Kidney (tissue), 14 donors: ENCODE measurements around the gene TMEM63B. TPM values are rescaled to one million over a fixed set of nuclear protein-coding genes. Genes with fewer than 3 reads are reported as not detected.

ENCODE experiments used
- DNase-seq, 5 donors: peaks; one replicate each; pipeline ENCODE4 v3.0.0-alpha.2; 2013 to 2020
- FAIRE-seq: peaks from 2 replicates; lab custom pipeline; 2012; peaks lifted over from hg19 to GRCh38; lab: Jason Lieb, UNC
- H3K27ac ChIP-seq, 2 donors: one replicate each; pipeline ENCODE4 v1.7.0; 2013; ENCODE audit warnings: low read depth in 2 of 2, low read length in 2 of 2, inconsistent platforms in 1 of 2
- H3K27me3 ChIP-seq: one replicate; pipeline ENCODE4 v1.7.1; 2013; ENCODE audit warnings: low read length, inconsistent platforms; ENCODE audit not compliant: control insufficient read depth, insufficient read depth
- H3K36me3 ChIP-seq, 3 donors: one replicate each; pipeline versions ENCODE4 v1.7.0 to v1.7.1; 2013; ENCODE audit warnings: low read length in 3 of 3, control low read depth in 1 of 3, inconsistent platforms in 1 of 3; ENCODE audit not compliant: insufficient read depth in 3 of 3, control insufficient read depth in 2 of 3
- H3K4me1 ChIP-seq, 3 donors: one replicate each; pipeline versions ENCODE4 v1.7.0 to v1.7.1; 2013; ENCODE audit warnings: low read length in 3 of 3, inconsistent platforms in 1 of 3, low read depth in 1 of 3; ENCODE audit not compliant: control insufficient read depth in 2 of 3, insufficient read depth in 2 of 3
- H3K4me3 ChIP-seq, 3 donors: one replicate each; pipeline versions ENCODE4 v1.7.0 to v1.8.1; 2013; ENCODE audit warnings: low read length in 3 of 3, control low read depth in 1 of 3, inconsistent platforms in 1 of 3
- H3K9ac ChIP-seq, 3 donors: one replicate each; pipeline versions ENCODE4 v1.7.0 to v1.7.1; 2013; ENCODE audit warnings: low read length in 3 of 3, control low read depth in 1 of 3, inconsistent platforms in 1 of 3
- H3K9me3 ChIP-seq, 3 donors: one replicate each; pipeline versions ENCODE4 v1.7.0 to v1.7.1; 2013; ENCODE audit warnings: low read length in 3 of 3, control low read depth in 1 of 3, inconsistent platforms in 1 of 3; ENCODE audit not compliant: control insufficient read depth in 2 of 3, insufficient read depth in 1 of 3
- CTCF ChIP-seq: IDR thresholded peaks from 3 replicates; pipeline ENCODE4 v1.5.1; 2012; ENCODE audit warnings: mild to moderate bottlenecking, moderate library complexity, borderline replicate concordance; ENCODE audit not compliant: insufficient read depth; ENCODE audit errors: extremely low read depth
- intact Hi-C: fragments of 100-400 bp; cut with DNase I; formaldehyde crosslinking; loops from one replicate; pipeline ENCODE4 v1.11.1; 2022
- polyA plus RNA-seq: library from polyadenylated mRNA; stranded (reverse); fragments of 350-450 nt; fragmentation: Illumina TruSeq; extraction: RNeasy Lipid Tissue Mini Kit (QIAGEN cat#74804); gene quantifications from one replicate; pipeline ENCODE4 v1.2.3, GENCODE V29; 2014; ENCODE audit warnings: low read depth, low replicate concordance; ENCODE audit not compliant: insufficient read depth
- total RNA-seq: library from RNA; stranded (reverse); fragmentation: NEBNext Ultra II Directional; extraction: Animal tissue kit (Norgen Biotek cat#: 25700); gene quantifications from one replicate; pipeline ENCODE4 v1.2.1, GENCODE V29; 2021
- donor health status: control.
- donor health status: control.
- donor health status: control.
- donor health status: control.
- donor health status: control.
- donor health status: DM: yes; HTN: yes; CAD: no.
- donor health status: Normal renal cell carcinoma (clear cell type).

The TMEM63B gene
- total and polyA plus RNA-seq, 2 donors from 2014 or later, result 18.2 to 27.3 TPM

GRCh38 chr6:44133003-44133931 lies 5.9 kb downstream of the TMEM63B start:
- TF ChIP-seq CTCF, result no peak
- DNase-seq, result peak in 4 of 5 donors; percentile 69 to 81 (median 74)
- Histone ChIP-seq H3K36me3 (peaks cover 0 to 8% (median 3%) of the 10 kb centered on the region in 3 donors), H3K4me3 (no peak overlapping the region), H3K27me3 (no peaks in the 10 kb centered on the region), H3K9ac (no peak overlapping the region), H3K27ac (no peak overlapping the region), H3K4me1 (peaks cover 0 to 5% (median 0%) of the 10 kb centered on the region in 3 donors), H3K9me3 (no peaks in the 10 kb centered on the region)
- no peak for FAIRE-seq
- intact Hi-C loops, result no loop called here

DNA sequence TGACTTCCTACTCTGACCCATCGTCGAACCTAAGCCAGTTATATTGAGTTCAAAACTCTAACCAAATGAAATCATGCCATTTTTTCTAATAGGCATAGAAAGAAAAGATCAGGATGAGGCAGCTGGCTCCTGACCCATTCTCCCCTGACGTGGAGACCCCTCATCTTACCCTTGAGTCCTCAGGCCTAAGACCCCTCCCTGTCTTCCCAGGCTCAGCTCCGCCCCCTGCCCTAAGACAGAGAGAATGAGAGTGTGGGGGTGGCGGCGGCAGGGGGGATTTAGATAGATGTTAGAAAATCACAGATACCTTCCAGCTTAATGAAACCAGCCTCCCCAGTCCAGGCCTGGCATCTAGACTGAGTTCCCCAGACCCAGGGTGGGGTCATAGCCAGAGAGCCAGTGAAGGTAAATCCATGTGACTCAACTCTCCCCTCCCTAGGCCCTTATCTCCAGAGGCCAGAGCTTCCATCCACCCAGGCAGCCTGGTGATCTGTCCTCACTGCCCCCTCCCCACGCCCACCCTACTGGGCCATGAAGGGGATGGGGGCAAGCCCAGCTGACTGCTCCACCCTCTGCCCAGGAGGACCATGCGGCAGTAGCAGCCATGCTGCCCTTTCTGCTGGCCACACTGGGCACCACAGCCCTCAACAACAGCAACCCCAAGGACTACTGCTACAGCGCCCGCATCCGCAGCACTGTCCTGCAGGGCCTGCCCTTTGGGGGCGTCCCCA lies 6.8 kb downstream of the TMEM63B start:
- no peaks in the 10 kb centered on the region for H3K9me3 ChIP-seq
- H3K9ac ChIP-seq, result no peak overlapping the region
- no peak for DNase-seq
- FAIRE-seq, result no peak
- H3K27me3 ChIP-seq, result no peaks in the 10 kb centered on the region
- no peaks in the 10 kb centered on the region for H3K4me1 ChIP-seq
- H3K4me3 ChIP-seq, result no peak overlapping the region
- H3K36me3 ChIP-seq, result peaks cover 0 to 8% (median 3%) of the 10 kb centered on the region in 3 donors
- no peak overlapping the region for H3K27ac ChIP-seq
- TF ChIP-seq CTCF, result no peak
- intact Hi-C loops, result no loop called here

DNA sequence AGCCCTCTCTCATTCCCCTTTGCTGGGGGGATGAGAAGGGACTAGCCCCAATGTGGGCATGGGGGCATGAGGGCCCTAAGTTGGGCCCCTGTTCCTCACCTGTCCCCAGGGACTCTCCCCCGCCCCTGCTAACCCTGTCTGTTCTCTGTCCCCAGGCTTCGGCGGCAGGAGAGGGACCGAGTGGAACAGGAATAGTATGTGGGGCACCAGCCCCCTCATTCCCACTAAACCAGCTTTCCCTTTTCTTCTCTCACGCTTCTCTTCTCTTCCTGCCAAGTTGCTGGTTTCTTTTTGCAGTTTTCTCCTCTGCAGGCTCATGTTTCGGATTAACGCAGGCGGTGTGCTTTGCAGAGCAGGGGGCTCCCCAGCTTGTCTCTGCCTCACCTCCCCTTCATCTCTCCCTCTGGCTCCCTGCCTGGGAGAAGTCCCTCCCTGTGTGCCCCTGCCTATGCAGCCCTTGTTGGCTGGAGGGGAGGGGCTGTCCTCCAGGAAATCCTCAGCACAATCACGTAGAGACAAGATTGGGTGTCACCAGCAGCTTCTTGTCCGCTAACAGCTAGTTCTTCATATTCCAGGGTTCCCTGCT lies 7.9 kb downstream of the TMEM63B start:
- Histone ChIP-seq H3K27me3 (no peaks in the 10 kb centered on the region), H3K27ac (no peak overlapping the region), H3K4me1 (no peaks in the 10 kb centered on the region), H3K9me3 (no peaks in the 10 kb centered on the region), H3K36me3 (peaks cover 0 to 9% (median 8%) of the 10 kb centered on the region in 3 donors), H3K9ac (no peak overlapping the region), H3K4me3 (no peak overlapping the region)
- DNase-seq, result peak in 3 of 5 donors; percentile 55 to 68 (median 56)
- intact Hi-C loops, result no loop called here
- FAIRE-seq, result no peak
- no peak for TF ChIP-seq CTCF
